Neural cell (in vitro differentiated cells): ENCODE measurements around the gene ENO4. TPM values are rescaled to one million over a fixed set of nuclear protein-coding genes. Genes with fewer than 3 reads are reported as not detected.

ENCODE experiments used
- H2AFZ ChIP-seq: fragments of 200-600, 300-800 bp; sonication (generic), shearing (Covaris generic); 2 replicates; pipeline ENCODE4 v1.6.0; 2014; ENCODE audit warnings: low read depth, mild to moderate bottlenecking, antibody characterized with exemption, low read length, moderate library complexity
- H3F3A ChIP-seq: fragments of 200-600 bp; shearing (Covaris generic); 2 replicates; pipeline ENCODE4 v1.6.1; 2016; ENCODE audit warnings: mild to moderate bottlenecking, moderate library complexity, mixed read lengths, antibody characterized with exemption, low read length; ENCODE audit not compliant: insufficient read depth, poor library complexity, severe bottlenecking
- H3K27ac ChIP-seq: fragments of 200-600, 300-800 bp; sonication (generic), shearing (Covaris generic); 2 replicates; pipeline ENCODE4 v1.5.1; 2014; ENCODE audit warnings: mild to moderate bottlenecking, low read length, moderate library complexity
- H3K27me3 ChIP-seq: fragments of 300-800, 200-600 bp; sonication (generic), shearing (Covaris generic); 2 replicates; pipeline ENCODE4 v1.6.0; 2014; ENCODE audit warnings: mild to moderate bottlenecking, low read depth, low read length, moderate library complexity; ENCODE audit not compliant: insufficient read depth
- H3K36me3 ChIP-seq: fragments of 300-800, 200-600 bp; sonication (generic), shearing (Covaris generic); 2 replicates; pipeline ENCODE4 v1.5.1; 2014; ENCODE audit warnings: mild to moderate bottlenecking, antibody characterized with exemption, low read length, moderate library complexity; ENCODE audit not compliant: insufficient read depth
- H3K4me2 ChIP-seq: fragments of 300-800, 200-600 bp; sonication (generic), shearing (Covaris generic); 2 replicates; pipeline ENCODE4 v1.6.0; 2014; ENCODE audit warnings: mild to moderate bottlenecking, low read length
- H3K4me3 ChIP-seq: fragments of 300-800, 200-600 bp; sonication (generic), shearing (Covaris generic); 2 replicates; pipeline ENCODE4 v1.5.1; 2014; ENCODE audit warnings: mild to moderate bottlenecking, low read length, moderate library complexity
- H3K79me2 ChIP-seq: fragments of 200-600 bp; shearing (Covaris generic); replicated peaks from 2 replicates; pipeline ENCODE4 v1.6.0; 2014; ENCODE audit warnings: mild to moderate bottlenecking, low read length, moderate library complexity; ENCODE audit not compliant: insufficient read depth
- H3K9ac ChIP-seq: fragments of 300-800, 200-600 bp; sonication (generic), shearing (Covaris generic); 2 replicates; pipeline ENCODE4 v1.6.1; 2016; ENCODE audit warnings: mild to moderate bottlenecking, low read length, mixed read lengths
- H3K9me2 ChIP-seq: fragments of 200-600 bp; shearing (Covaris generic); 2 replicates; pipeline ENCODE4 v1.6.1; 2016; ENCODE audit warnings: mild to moderate bottlenecking, low read length, mixed read lengths; ENCODE audit not compliant: insufficient read depth
- H3K9me3 ChIP-seq: fragments of 200-600, 300-800 bp; sonication (generic), shearing (Covaris generic); 2 replicates; pipeline ENCODE4 v1.6.1; 2016; ENCODE audit warnings: mild to moderate bottlenecking, mixed run types, low read length, moderate library complexity, mixed read lengths
- H4K20me1 ChIP-seq: fragments of 200-600 bp; shearing (Covaris generic); 2 replicates; pipeline ENCODE4 v1.6.1; 2016; ENCODE audit warnings: mild to moderate bottlenecking, mixed run types; ENCODE audit not compliant: insufficient read depth
- CTCF ChIP-seq: fragments of 450-650 bp; IDR thresholded peaks from 2 replicates; pipeline ENCODE4 v1.5.1; 2014; ENCODE audit warnings: antibody characterized with exemption, mild to moderate bottlenecking, moderate library complexity; ENCODE audit not compliant: poor library complexity, severe bottlenecking
- EP300 ChIP-seq: fragments of 450-650 bp; conservative IDR thresholded peaks from 2 replicates; pipeline ENCODE4 v1.6.1; 2014; ENCODE audit warnings: antibody characterized with exemption, mild to moderate bottlenecking, moderate library complexity; ENCODE audit not compliant: poor library complexity, severe bottlenecking
- EZH2 ChIP-seq: fragments of 200-600, 300-800 bp; shearing (Covaris generic), sonication (generic); IDR thresholded peaks from 2 replicates; pipeline ENCODE4 v1.6.1; 2014; ENCODE audit warnings: antibody characterized with exemption, low read length, borderline replicate concordance, mild to moderate bottlenecking; ENCODE audit not compliant: insufficient read depth, poor library complexity, severe bottlenecking
- MXI1 ChIP-seq: fragments of 450-650 bp; conservative IDR thresholded peaks from 2 replicates; pipeline ENCODE4 v1.6.1; 2014; ENCODE audit warnings: antibody characterized with exemption, mild to moderate bottlenecking; ENCODE audit not compliant: poor library complexity, severe bottlenecking
- POLR2AphosphoS5 ChIP-seq: IDR thresholded peaks from 2 replicates; pipeline ENCODE4 v1.6.1; 2012
- RAD21 ChIP-seq: fragments of 450-650 bp; conservative IDR thresholded peaks from 2 replicates; pipeline ENCODE4 v1.6.1; 2014; ENCODE audit warnings: antibody characterized with exemption, mild to moderate bottlenecking, moderate library complexity
- SMC3 ChIP-seq: fragments of 450-650 bp; conservative IDR thresholded peaks from 2 replicates; pipeline ENCODE4 v1.6.1; 2014; ENCODE audit warnings: antibody characterized with exemption, mild to moderate bottlenecking, moderate library complexity; ENCODE audit not compliant: poor library complexity
- TAF1 ChIP-seq: IDR thresholded peaks from 2 replicates; pipeline ENCODE4 v1.6.1; 2012; ENCODE audit warnings: low read depth
- polyA plus RNA-seq: library from polyadenylated mRNA; depleted of rRNA; stranded (reverse); fragments of >200 nt; gene quantifications from 2 replicates; pipeline ENCODE4 v1.2.3, GENCODE V29; 2014
- TF ChIP-seq, protein P1 (sequence below): IDR thresholded peaks from 2 replicates; pipeline ENCODE4 v1.6.1; 2012; ENCODE audit warnings: borderline replicate concordance

The ENO4 gene
- polyA plus RNA-seq, 1 donor from 2014 or later: 0.51 TPM

- no peaks in the 10 kb centered on the region for H3K27me3 ChIP-seq
- no peaks in the 10 kb centered on the region for H3K9me2 ChIP-seq
- H3K9ac ChIP-seq: no peak overlapping the region
- H3K36me3 ChIP-seq: no peaks in the 10 kb centered on the region
- no peaks in the 10 kb centered on the region for H3K79me2 ChIP-seq
- TF ChIP-seq RAD21: no peak
- TF ChIP-seq MXI1: no peak
- TF ChIP-seq SMC3: no peak
- no peak for TF ChIP-seq EZH2
- TF ChIP-seq TAF1: no peak
- TF ChIP-seq EP300: no peak
- no peak for TF ChIP-seq CTCF
- TF ChIP-seq, protein P1, sequence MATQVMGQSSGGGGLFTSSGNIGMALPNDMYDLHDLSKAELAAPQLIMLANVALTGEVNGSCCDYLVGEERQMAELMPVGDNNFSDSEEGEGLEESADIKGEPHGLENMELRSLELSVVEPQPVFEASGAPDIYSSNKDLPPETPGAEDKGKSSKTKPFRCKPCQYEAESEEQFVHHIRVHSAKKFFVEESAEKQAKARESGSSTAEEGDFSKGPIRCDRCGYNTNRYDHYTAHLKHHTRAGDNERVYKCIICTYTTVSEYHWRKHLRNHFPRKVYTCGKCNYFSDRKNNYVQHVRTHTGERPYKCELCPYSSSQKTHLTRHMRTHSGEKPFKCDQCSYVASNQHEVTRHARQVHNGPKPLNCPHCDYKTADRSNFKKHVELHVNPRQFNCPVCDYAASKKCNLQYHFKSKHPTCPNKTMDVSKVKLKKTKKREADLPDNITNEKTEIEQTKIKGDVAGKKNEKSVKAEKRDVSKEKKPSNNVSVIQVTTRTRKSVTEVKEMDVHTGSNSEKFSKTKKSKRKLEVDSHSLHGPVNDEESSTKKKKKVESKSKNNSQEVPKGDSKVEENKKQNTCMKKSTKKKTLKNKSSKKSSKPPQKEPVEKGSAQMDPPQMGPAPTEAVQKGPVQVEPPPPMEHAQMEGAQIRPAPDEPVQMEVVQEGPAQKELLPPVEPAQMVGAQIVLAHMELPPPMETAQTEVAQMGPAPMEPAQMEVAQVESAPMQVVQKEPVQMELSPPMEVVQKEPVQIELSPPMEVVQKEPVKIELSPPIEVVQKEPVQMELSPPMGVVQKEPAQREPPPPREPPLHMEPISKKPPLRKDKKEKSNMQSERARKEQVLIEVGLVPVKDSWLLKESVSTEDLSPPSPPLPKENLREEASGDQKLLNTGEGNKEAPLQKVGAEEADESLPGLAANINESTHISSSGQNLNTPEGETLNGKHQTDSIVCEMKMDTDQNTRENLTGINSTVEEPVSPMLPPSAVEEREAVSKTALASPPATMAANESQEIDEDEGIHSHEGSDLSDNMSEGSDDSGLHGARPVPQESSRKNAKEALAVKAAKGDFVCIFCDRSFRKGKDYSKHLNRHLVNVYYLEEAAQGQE: no peak
- no peak for TF ChIP-seq POLR2AphosphoS5
- H3K9me3 ChIP-seq: peaks cover 3% of the 10 kb centered on the region
- H3K27ac ChIP-seq: no peak overlapping the region
- H3F3A ChIP-seq: no peaks in the 10 kb centered on the region
- H3K4me3 ChIP-seq: no peak overlapping the region
- H2AFZ ChIP-seq: no peak overlapping the region
- no peak overlapping the region for H3K4me2 ChIP-seq
- no peaks in the 10 kb centered on the region for H4K20me1 ChIP-seq
Measured at GRCh38 chr10:116800286-116800929, 48.9 kb upstream of the ENO4 start.

GRCh38 chr10:116801658-116802057, 47.6 kb upstream of the ENO4 start:
- Histone ChIP-seq H3K27ac (no peak overlapping the region), H3K9me2 (no peaks in the 10 kb centered on the region), H3K27me3 (no peaks in the 10 kb centered on the region), H3K9me3 (peaks cover 3% of the 10 kb centered on the region), H4K20me1 (no peaks in the 10 kb centered on the region), H3K4me3 (no peak overlapping the region), H3K9ac (no peak overlapping the region), H2AFZ (no peak overlapping the region), H3K4me2 (no peak overlapping the region), H3F3A (no peaks in the 10 kb centered on the region), H3K79me2 (no peaks in the 10 kb centered on the region), H3K36me3 (no peaks in the 10 kb centered on the region)
- TF ChIP-seq POLR2AphosphoS5: no peak
- no peak for TF ChIP-seq EP300
- no peak for TF ChIP-seq MXI1

DNA sequence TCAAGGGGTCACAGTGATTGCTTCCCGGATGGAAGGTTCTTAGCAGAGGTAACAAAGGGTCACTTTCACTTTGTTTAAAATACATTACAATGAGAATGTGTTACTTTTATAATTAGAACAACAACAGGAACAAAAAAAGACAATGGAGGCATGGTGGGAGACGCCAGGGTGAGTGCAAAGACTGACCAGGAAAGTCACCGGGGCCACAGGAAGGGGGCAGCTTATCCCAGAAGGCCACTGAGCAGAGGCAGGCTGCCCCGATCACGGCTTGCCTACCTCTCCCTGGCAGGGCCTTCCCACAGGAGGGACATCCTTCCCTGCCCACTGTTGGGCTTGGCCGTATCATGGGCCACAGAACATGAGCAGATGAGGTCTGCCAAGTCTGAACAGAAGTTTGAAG, 46.8 kb upstream of the ENO4 start:
- Histone ChIP-seq H3K4me3 (no peak overlapping the region), H3F3A (no peaks in the 10 kb centered on the region), H3K9ac (no peak overlapping the region), H3K9me3 (peaks cover 3% of the 10 kb centered on the region), H4K20me1 (no peaks in the 10 kb centered on the region), H3K79me2 (no peaks in the 10 kb centered on the region), H3K4me2 (no peak overlapping the region), H2AFZ (no peak overlapping the region), H3K9me2 (no peaks in the 10 kb centered on the region), H3K36me3 (no peaks in the 10 kb centered on the region), H3K27ac (no peak overlapping the region), H3K27me3 (no peaks in the 10 kb centered on the region)
- TF ChIP-seq SMC3 (no peak), POLR2AphosphoS5 (no peak), CTCF (no peak)
